ENCODE results near the gene ZFAND3. TPM values are rescaled to one million over a fixed set of nuclear protein-coding genes. Genes with fewer than 3 reads are reported as not detected.

Gene ZFAND3
- total RNA-seq, 1 experiment from 2014 or later = 64.0 TPM

- CTCF ChIA-PET = no interaction called here
- no peak for TF ChIP-seq CTCF (conservative IDR thresholded peaks at IDR 0.05; ENCODE audit: low read depth, low read length)
- no peak for TF ChIP-seq EZH2 (IDR thresholded peaks at IDR 0.05; ENCODE audit: borderline replicate concordance, low read depth, low read length, poor library complexity, severe bottlenecking)
- intact Hi-C loops (cut with micrococcal nuclease; ENCODE audit: unreplicated experiment) = no loop called here
Observed at GRCh38 chr6:38016824-38017223, 197.3 kb downstream of the ZFAND3 start.

GRCh38 chr6:38018755-38019165 is 199.2 kb downstream of the ZFAND3 start:
- Histone ChIP-seq H3K4me3 (ENCODE audit: low read depth, low read length, poor library complexity, severe bottlenecking) (no peak overlapping the region), H3K27me3 (replicated peaks; ENCODE audit: insufficient read depth, low read depth, low read length, poor library complexity) (no peaks in the 10 kb centered on the region), H3K36me3 (ENCODE audit: insufficient read depth, low read length, poor library complexity, severe bottlenecking) (no peaks in the 10 kb centered on the region), H3K4me1 (ENCODE audit: insufficient read depth, low read length, poor library complexity, severe bottlenecking) (peaks cover 23% of the 10 kb centered on the region), H3K9me3 (ENCODE audit: low read depth, low read length, poor library complexity, severe bottlenecking) (no peaks in the 10 kb centered on the region), H3K27ac (ENCODE audit: low read depth, low read length, poor library complexity, severe bottlenecking) (no peak overlapping the region)
- intact Hi-C loops (cut with micrococcal nuclease; ENCODE audit: unreplicated experiment) = no loop called here
- ChIA-PET CTCF (no interaction called here), POLR2A (ENCODE audit: low non-redundant PET) (no interaction called here)
- TF ChIP-seq CTCF (conservative IDR thresholded peaks at IDR 0.05; ENCODE audit: low read depth, low read length) = peak; percentile 33; the same call in 1 of the 2 replicates
- no peak for TF ChIP-seq EZH2 (IDR thresholded peaks at IDR 0.05; ENCODE audit: borderline replicate concordance, low read depth, low read length, poor library complexity, severe bottlenecking)
- no TSS peak for BruUV-seq (replicated peaks)
- no peak for DNase-seq (ENCODE audit: low spot score)

More at GRCh38 chr6:38016824-38017223, 197.3 kb downstream of the ZFAND3 start:
- BruUV-seq (replicated peaks) = no TSS peak
- peaks cover 18% of the 10 kb centered on the region for H3K4me1 ChIP-seq (ENCODE audit: insufficient read depth, low read length, poor library complexity, severe bottlenecking)
- H3K27me3 ChIP-seq (replicated peaks; ENCODE audit: insufficient read depth, low read depth, low read length, poor library complexity) = no peaks in the 10 kb centered on the region
- H3K9me3 ChIP-seq (ENCODE audit: low read depth, low read length, poor library complexity, severe bottlenecking) = peaks cover 1% of the 10 kb centered on the region
- no peak for DNase-seq (ENCODE audit: low spot score)
- H3K4me3 ChIP-seq (ENCODE audit: low read depth, low read length, poor library complexity, severe bottlenecking) = no peak overlapping the region
- no peaks in the 10 kb centered on the region for H3K36me3 ChIP-seq (ENCODE audit: insufficient read depth, low read length, poor library complexity, severe bottlenecking)
- H3K27ac ChIP-seq (ENCODE audit: low read depth, low read length, poor library complexity, severe bottlenecking) = no peak overlapping the region
- POLR2A ChIA-PET (ENCODE audit: low non-redundant PET) = interaction anchor here (0.6 kb wide), 1 partner anchor 76 kb away, joined by 4 read pairs; no protein-coding TSS in a partner anchor

GRCh38 chr6:38020593-38020992 is 201.1 kb downstream of the ZFAND3 start:
- DNase-seq (ENCODE audit: low spot score) = no peak
- no peak for TF ChIP-seq CTCF (conservative IDR thresholded peaks at IDR 0.05; ENCODE audit: low read depth, low read length)
- TF ChIP-seq EZH2 (IDR thresholded peaks at IDR 0.05; ENCODE audit: borderline replicate concordance, low read depth, low read length, poor library complexity, severe bottlenecking) = no peak
- BruUV-seq (replicated peaks) = no TSS peak
- CTCF ChIA-PET = interaction anchor here (0.6 kb wide), 1 partner anchor 161 kb away, joined by 5 read pairs; no protein-coding TSS in a partner anchor
- Histone ChIP-seq H3K4me3 (ENCODE audit: low read depth, low read length, poor library complexity, severe bottlenecking) (no peak overlapping the region), H3K9me3 (ENCODE audit: low read depth, low read length, poor library complexity, severe bottlenecking) (peaks cover 6% of the 10 kb centered on the region), H3K27ac (ENCODE audit: low read depth, low read length, poor library complexity, severe bottlenecking) (no peak overlapping the region), H3K4me1 (ENCODE audit: insufficient read depth, low read length, poor library complexity, severe bottlenecking) (peaks cover 23% of the 10 kb centered on the region), H3K36me3 (ENCODE audit: insufficient read depth, low read length, poor library complexity, severe bottlenecking) (no peaks in the 10 kb centered on the region), H3K27me3 (replicated peaks; ENCODE audit: insufficient read depth, low read depth, low read length, poor library complexity) (no peaks in the 10 kb centered on the region)
- intact Hi-C loops (cut with micrococcal nuclease; ENCODE audit: unreplicated experiment) = no loop called here
- POLR2A ChIA-PET (ENCODE audit: low non-redundant PET) = no interaction called here
